Astrocyte (in vitro differentiated cells and primary cell): ENCODE results near the gene RPRD1B.

Experiments
- CTCF ChIP-seq: IDR thresholded peaks from 2 replicates; pipeline ENCODE4 v1.5.1; 2011; ENCODE audit warnings: low read depth, mild to moderate bottlenecking, inconsistent platforms, low read length, moderate library complexity; ENCODE audit not compliant: insufficient read depth
- EZH2 ChIP-seq: IDR thresholded peaks from 2 replicates; pipeline ENCODE4 v1.6.1; 2012; ENCODE audit warnings: mild to moderate bottlenecking, low read length, inconsistent platforms; ENCODE audit not compliant: insufficient read depth

- no peak for TF ChIP-seq EZH2
- TF ChIP-seq CTCF: no peak
These were observed 61.6 kb downstream of the RPRD1B start for GRCh38 chr20:38095017-38095686.
